ENCODE data around the gene HDAC4. TPM values are rescaled to one million over a fixed set of nuclear protein-coding genes. Genes with fewer than 3 reads are reported as not detected.

HDAC4 gene
- total and polyA plus RNA-seq, 2 of the 8 experiments (the other 6 are each of a cell fraction or from before 2014, with no cell fraction given), result 15.4 to 31.5 TPM

DNA sequence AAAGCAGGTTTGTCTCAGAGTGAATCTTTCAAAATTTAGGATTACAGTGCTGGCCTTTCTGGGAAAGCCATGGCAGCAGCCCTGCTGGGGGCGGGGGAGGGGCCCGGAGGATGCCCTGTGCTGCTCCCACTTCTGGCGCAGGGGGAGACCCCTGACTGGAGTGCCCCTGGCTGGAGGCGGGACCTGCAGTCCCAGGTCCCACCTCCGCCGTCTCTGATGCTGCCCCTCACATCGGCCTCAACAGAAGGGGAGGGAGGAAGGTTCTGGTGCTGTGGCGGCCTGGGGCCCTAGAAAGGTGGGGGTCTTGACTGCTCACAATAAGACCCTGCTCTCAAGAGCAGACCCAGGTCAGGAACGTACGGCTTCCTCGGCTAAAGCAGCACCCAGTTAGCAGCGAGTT, 336.6 kb downstream of the HDAC4 start (continued):
- TF ChIP-seq, protein P1, sequence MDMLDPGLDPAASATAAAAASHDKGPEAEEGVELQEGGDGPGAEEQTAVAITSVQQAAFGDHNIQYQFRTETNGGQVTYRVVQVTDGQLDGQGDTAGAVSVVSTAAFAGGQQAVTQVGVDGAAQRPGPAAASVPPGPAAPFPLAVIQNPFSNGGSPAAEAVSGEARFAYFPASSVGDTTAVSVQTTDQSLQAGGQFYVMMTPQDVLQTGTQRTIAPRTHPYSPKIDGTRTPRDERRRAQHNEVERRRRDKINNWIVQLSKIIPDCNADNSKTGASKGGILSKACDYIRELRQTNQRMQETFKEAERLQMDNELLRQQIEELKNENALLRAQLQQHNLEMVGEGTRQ (IDR thresholded peaks at IDR 0.05; ENCODE audit: low read length), result no peak
- TF ChIP-seq RBBP5 (IDR thresholded peaks at IDR 0.05; ENCODE audit: borderline replicate concordance, low read depth, low read length) (no peak), SP2 (IDR thresholded peaks at IDR 0.05; ENCODE audit: low read length) (no peak)

Measured in H1 (cell line).